Hypothalamus (tissue), 51 donors: ENCODE measurements around the gene SFXN1.

Experiments used
- DNase-seq, 51 donors: peaks; one replicate each; lab custom pipeline; 2025; lab: John Stamatoyannopoulos, UW

Gene SFXN1

DNA sequence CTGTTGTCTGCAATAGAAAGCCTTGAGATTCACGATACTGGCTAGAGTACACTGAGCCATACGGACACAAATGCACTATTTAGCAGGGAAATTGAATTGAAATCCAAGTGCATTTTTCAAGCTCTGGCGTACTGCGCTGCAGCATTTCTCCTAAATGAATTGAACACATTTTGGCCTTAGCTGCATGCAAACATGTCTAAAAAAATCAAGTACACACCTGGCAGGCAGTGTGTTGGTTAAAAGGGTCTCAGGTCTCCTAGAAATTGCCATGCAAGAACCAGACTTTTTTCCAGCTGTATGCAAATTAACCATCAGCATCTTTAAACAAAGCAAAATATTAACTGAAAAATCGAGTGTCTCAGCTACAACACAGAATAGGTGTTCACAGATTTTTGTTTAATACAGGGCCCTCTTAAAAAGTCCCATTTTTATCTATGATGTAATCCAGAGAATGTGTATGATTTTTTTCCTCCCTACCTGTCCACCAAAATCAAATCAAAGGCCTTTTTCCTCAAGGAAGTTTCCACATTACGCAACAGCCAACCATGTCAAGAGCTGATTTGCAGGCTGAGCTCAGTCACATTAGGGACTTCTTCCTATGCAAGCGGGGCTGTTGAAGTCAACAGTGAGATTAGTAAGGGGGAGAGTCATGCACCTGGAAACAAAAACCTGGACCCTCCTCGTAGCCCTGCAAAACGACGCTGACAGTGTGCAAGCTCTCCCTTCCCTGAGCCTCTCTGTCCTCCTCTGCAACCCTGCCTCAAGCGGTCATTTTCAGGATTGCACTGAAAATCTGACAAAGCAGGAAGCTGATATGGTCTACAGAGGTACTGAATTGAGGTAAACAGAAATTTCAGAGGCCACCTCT, 14.1 kb upstream of the SFXN1 start:
- DNase-seq, result peak in 26 of 51 donors; percentile 9 to 67 (median 34)

DNA sequence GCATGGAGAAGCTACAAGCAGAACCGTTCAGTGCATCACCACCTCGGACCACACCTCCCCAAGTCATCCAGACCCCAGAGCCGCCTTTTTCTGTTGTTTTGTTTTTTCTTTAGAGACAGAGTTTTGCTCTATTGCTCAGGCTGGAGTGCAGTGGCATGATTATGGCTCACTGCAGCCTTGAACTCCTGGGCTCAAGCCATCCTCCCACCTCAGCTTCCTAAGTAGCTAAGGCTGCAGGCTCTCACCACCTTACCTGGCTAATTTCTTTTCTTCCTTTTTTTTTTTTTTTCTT, 13.5 kb upstream of the SFXN1 start:
- DNase-seq, result no peak

GRCh38 chr5:175465282-175465681, 13.1 kb upstream of the SFXN1 start:
- no peak for DNase-seq

- peak in 6 of 51 donors; percentile 11 to 59 (median 15) for DNase-seq
Measured at GRCh38 chr5:175466700-175467318, 11.6 kb upstream of the SFXN1 start.

- no peak for DNase-seq
Measured at GRCh38 chr5:175467983-175468690, 10.2 kb upstream of the SFXN1 start.

DNA sequence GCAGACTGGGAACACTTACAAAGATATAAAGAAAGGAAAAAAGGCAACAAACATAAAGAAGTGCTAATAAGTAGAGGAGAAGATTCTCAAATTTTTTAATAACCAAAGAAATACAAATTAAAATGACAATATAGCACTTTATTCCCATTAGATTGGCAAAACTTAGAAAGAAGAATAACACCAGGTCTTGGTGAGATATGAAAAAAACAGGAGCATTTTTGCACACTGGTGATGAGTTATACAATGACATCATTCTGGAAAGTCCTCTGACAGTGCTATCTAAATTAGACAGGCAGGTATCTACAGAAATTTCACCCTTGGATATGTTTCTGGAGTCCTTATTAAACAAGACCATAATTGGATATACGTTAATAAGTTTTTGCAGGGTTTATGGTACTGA, 9.5 kb upstream of the SFXN1 start:
- no peak for DNase-seq

DNA sequence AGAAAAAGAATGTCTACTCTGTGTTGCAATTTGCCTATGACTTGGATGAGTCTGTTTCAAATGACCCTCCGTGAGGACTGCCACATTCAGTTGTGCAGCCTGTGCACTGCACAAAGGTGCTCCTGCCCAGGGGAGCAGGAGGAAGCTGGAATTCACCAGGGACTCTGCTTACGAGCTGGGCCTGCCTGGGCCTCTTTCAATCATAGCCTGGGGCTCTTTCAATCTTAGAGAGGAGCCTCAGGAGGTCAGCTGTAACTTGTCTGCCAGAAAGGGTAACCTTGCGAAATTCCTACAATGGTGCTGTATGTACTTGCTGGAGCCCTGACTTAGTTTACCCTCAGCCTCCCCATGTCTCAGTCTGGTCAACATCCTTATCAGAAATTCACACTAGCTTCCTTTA, 8.4 kb upstream of the SFXN1 start:
- no peak for DNase-seq

GRCh38 chr5:175470781-175471180, 7.6 kb upstream of the SFXN1 start:
- peak in 4 of 51 donors; percentile 4 to 21 (median 12) for DNase-seq

- DNase-seq, result no peak
Measured at GRCh38 chr5:175471196-175471595, 7.2 kb upstream of the SFXN1 start.

- DNase-seq, result no peak
Measured at GRCh38 chr5:175471628-175472027, 6.7 kb upstream of the SFXN1 start.

- no peak for DNase-seq
Measured at GRCh38 chr5:175472378-175472777, 6.0 kb upstream of the SFXN1 start.

- no peak for DNase-seq
Measured at GRCh38 chr5:175475248-175475647, 3.1 kb upstream of the SFXN1 start.

DNA sequence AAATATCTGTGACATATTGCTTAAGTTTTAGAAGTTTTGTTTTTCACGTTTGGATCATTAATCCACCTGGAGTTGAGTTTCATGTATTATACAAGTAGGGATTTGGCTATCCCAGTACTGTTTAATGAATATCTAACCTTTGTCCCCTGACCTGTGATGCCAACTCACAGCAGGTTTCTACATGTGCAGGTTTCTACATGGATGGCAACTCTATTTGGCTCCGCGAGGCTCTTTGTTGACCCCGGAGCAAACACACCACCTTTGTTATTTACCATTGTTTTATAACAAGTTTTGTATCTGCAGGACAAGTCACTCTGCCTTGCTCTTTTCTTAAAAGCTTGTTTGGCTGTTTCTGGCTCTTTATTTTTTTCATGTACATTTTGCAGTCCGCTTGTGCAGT, 920 bp upstream of the SFXN1 start:
- no peak for DNase-seq

- no peak for DNase-seq
Measured at GRCh38 chr5:175478008-175478383, 364 bp upstream of the SFXN1 start.

DNA sequence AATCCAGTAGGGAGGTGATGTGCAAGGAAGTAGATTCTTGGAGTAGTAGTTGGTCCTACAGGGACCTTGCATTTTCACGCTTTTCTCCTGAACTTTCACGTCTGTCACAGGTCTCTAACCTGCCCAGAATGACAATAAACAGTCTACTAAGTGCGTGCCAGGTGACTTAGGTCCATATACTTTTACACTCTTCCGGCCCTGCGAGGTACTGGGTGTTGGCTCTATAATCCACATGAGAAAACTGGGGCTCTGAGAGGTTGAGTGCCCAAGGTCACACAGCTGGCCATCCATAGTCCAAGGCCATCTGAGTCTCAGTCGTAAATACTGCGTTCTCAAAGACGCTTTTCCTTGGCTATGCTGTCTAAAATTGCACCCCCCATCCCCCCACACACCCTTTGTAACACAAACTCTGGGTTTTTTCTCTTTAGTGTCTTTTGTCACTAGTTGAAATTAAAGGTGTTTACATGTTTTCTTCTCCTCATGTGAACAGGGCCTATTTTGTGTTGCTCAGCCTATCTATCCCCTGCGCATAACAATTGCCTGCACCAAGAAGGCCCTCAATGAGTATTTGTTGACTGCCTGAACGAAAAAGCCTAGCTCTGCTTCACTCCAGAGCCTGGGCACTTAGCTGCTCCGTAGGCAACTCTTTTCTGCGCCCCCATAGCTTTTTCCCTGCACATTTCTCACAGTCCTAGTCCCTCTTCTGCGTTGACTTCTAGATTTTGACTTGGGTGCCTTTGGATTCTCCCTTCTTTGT, 943 bp downstream of the SFXN1 start:
- DNase-seq, result no peak

DNA sequence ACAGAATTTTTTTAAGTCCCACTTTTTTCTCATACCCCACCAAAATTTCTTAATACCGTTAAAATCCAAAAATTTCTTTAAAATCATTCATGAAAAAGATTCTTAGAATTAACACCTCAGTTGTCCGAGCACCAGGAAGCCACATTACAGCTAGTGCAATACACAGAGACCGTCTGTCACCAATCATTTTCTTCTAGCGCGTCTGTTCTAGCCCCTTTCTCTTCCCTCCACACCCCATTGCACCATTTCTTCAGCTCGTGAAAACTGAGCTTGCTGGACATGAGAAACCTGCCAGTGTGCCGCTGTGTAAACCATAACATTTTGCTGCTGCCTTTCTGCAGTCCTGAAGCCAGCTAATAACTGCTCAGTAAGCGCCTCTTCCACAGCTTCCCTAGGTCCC, 5.0 kb downstream of the SFXN1 start:
- DNase-seq, result no peak

DNA sequence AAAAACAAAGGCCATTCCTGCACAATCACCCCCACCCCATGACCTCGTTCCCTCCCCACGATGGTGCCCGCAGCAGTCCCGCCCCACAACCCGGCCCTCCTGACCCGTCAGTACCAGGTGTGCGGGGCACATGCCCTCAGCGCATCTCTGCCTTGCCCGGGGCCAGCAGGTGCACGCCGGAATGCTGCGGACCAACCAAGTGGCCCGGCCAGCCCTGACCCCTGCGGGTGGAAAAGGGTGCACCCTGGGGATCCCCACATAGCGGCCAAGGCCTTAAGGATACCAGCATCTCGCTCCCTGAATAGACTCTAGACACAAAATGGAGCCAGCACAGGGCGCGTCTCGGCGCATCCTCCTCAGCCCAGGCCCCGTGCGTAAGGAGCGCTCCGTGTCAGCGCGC, 6.0 kb downstream of the SFXN1 start:
- no peak for DNase-seq

GRCh38 chr5:175484829-175485228, 6.5 kb downstream of the SFXN1 start:
- DNase-seq, result no peak

- DNase-seq, result no peak
Measured at GRCh38 chr5:175485631-175486030, 7.3 kb downstream of the SFXN1 start.

GRCh38 chr5:175487514-175488222, 9.3 kb downstream of the SFXN1 start:
- DNase-seq, result no peak
